Measurements from ENCODE around the gene CD79B. TPM values are rescaled to one million over a fixed set of nuclear protein-coding genes. Genes with fewer than 3 reads are reported as not detected.

CD79B gene
- total RNA-seq, 1 donor from 2014 or later: 706 TPM

GRCh38 chr17:63955232-63955631, 23.1 kb upstream of the CD79B start:
- Mint-ChIP-seq H3K4me1 (peaks cover 37% of the 10 kb centered on the region), H3K4me3 (no peak overlapping the region), H3K27me3 (no peaks in the 10 kb centered on the region), H3K9me3 (no peaks in the 10 kb centered on the region), H3K27ac (peak overlapping the region; percentile 94), H3K36me3 (ENCODE audit: low read depth) (no peaks in the 10 kb centered on the region)
- ChIA-PET CTCF (interaction anchor here (1.7 to 9.4 kb wide), 5 partner anchors 35 to 178 kb away, joined by 4 to 162 read pairs (median 70); partner anchors contain the start of genes CSHL1 and GH1), POLR2A (interaction anchor here (1.0 to 5.1 kb wide), 9 partner anchors 9 to 191 kb away, joined by 3 to 27 read pairs (median 7); partner anchors contain the start of genes ERN1, GH1, ICAM2 and SCN4A)
- TF ChIP-seq, protein P1, sequence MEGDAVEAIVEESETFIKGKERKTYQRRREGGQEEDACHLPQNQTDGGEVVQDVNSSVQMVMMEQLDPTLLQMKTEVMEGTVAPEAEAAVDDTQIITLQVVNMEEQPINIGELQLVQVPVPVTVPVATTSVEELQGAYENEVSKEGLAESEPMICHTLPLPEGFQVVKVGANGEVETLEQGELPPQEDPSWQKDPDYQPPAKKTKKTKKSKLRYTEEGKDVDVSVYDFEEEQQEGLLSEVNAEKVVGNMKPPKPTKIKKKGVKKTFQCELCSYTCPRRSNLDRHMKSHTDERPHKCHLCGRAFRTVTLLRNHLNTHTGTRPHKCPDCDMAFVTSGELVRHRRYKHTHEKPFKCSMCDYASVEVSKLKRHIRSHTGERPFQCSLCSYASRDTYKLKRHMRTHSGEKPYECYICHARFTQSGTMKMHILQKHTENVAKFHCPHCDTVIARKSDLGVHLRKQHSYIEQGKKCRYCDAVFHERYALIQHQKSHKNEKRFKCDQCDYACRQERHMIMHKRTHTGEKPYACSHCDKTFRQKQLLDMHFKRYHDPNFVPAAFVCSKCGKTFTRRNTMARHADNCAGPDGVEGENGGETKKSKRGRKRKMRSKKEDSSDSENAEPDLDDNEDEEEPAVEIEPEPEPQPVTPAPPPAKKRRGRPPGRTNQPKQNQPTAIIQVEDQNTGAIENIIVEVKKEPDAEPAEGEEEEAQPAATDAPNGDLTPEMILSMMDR (IDR thresholded peaks at IDR 0.05): no peak
- DNase-seq (no peak), ATAC-seq (ENCODE audit: low read depth) (no peak)
- intact Hi-C loops (cut with micrococcal nuclease): loop anchor here (2.0 kb wide), 1 partner anchor 18 kb away; the partner anchor contains the start of gene SCN4A

GRCh38 chr17:63954402-63955063, 22.4 kb upstream of the CD79B start:
- H3K4me3 Mint-ChIP-seq: peak overlapping the region; percentile 77
- H3K27ac Mint-ChIP-seq: peak overlapping the region; percentile 94
- TF ChIP-seq, protein P1 (IDR thresholded peaks at IDR 0.05): no peak
- DNase-seq (peak; percentile 50), ATAC-seq (ENCODE audit: low read depth) (peak; percentile 86)
- CTCF ChIA-PET: interaction anchor here (1.7 to 9.4 kb wide), 7 partner anchors 9 to 179 kb away, joined by 4 to 162 read pairs (median 9); partner anchors contain the start of genes CSHL1 and GH1
- intact Hi-C loops (cut with micrococcal nuclease): loop anchor here (1.0 to 2.0 kb wide), 2 partner anchors 18 to 36 kb away; partner anchors contain the start of gene SCN4A
- no peaks in the 10 kb centered on the region for H3K36me3 Mint-ChIP-seq (ENCODE audit: low read depth)
- no peaks in the 10 kb centered on the region for H3K9me3 Mint-ChIP-seq
- POLR2A ChIA-PET: interaction anchor here (0.9 to 5.1 kb wide), 13 partner anchors 9 to 191 kb away, joined by 3 to 27 read pairs (median 7); partner anchors contain the start of genes CD79B, ERN1, GH1 and ICAM2
- H3K27me3 Mint-ChIP-seq: no peaks in the 10 kb centered on the region
- peaks cover 37% of the 10 kb centered on the region for H3K4me1 Mint-ChIP-seq

DNA sequence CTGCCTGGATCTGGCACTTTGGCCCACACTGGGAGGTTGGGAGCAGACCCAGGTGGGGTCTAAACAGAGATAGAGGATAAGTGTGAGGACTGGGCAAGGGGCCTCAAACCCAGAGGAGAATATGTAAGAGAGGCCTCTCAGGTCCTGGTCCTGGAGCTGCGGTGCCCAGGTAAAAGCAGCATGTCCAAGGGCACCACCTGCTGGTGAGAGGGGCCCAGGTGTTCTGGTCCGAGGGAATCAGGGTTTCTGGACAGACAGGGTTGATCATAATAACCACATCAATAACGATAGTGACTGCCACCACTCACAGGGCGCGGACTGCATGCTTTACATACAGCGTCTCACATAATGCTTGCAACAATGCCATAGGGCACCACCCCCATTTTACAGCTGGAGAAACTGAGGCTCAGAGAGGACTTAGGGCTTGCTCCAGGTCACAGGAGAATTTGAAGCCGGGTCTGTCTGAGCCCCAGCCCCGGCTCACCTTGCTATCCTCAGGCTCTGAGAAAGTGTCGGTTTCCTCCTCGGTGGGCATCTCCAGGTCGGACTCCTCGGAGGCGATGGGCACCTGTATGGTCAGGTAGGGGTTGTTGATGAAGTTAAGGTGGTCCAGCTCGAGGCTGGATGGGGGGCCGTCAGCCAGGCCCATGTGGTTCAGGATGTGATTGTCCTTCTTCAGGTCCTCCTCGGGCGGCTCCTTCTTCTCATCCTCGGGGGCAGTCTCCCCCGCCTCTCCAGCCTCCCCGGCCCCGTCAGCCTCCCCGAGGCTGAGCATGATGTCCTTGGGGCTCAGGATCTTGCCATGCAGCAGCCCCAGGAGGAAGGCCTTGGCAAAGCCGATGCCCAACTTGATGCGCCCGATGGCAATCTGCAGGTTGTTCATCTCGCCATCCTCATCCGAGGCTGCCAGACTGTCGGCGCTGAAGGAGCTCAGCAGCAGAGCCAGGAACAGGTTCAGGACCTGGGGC, 19.1 kb upstream of the CD79B start:
- Mint-ChIP-seq H3K27ac (no peak overlapping the region), H3K4me1 (peaks cover 51% of the 10 kb centered on the region), H3K36me3 (ENCODE audit: low read depth) (no peaks in the 10 kb centered on the region), H3K9me3 (no peaks in the 10 kb centered on the region), H3K4me3 (no peak overlapping the region), H3K27me3 (no peaks in the 10 kb centered on the region)
- DNase-seq: peak; percentile 59
- CTCF ChIA-PET: interaction anchor here (0.7 to 9.4 kb wide), 17 partner anchors 9 to 182 kb away, joined by 3 to 162 read pairs (median 7); partner anchors contain the start of genes CD79B, CSHL1, GH1 and ICAM2
- TF ChIP-seq, protein P1 (IDR thresholded peaks at IDR 0.05): no peak
- ATAC-seq (ENCODE audit: low read depth): no peak
- intact Hi-C loops (cut with micrococcal nuclease): loop anchor here (1.0 kb wide), 2 partner anchors 32 to 40 kb away; partner anchors contain the start of gene CSHL1
- POLR2A ChIA-PET: interaction anchor here (0.6 to 5.1 kb wide), 10 partner anchors 20 to 69 kb away, joined by 3 to 33 read pairs (median 8); partner anchors contain the start of genes CD79B, CSHL1, GH1 and ICAM2

GRCh38 chr17:63949576-63950250, 17.6 kb upstream of the CD79B start:
- POLR2A ChIA-PET: interaction anchor here (0.9 to 5.1 kb wide), 8 partner anchors 18 to 70 kb away, joined by 3 to 33 read pairs (median 12); partner anchors contain the start of genes CD79B, CSHL1, GH1 and ICAM2
- H3K9me3 Mint-ChIP-seq: no peaks in the 10 kb centered on the region
- no peak overlapping the region for H3K4me3 Mint-ChIP-seq
- H3K4me1 Mint-ChIP-seq: peaks cover 58% of the 10 kb centered on the region
- intact Hi-C loops (cut with micrococcal nuclease): no loop called here
- no peaks in the 10 kb centered on the region for H3K36me3 Mint-ChIP-seq (ENCODE audit: low read depth)
- no peak for ATAC-seq (ENCODE audit: low read depth)
- no peak overlapping the region for H3K27ac Mint-ChIP-seq
- CTCF ChIA-PET: interaction anchor here (1.0 to 9.4 kb wide), 12 partner anchors 13 to 183 kb away, joined by 4 to 162 read pairs (median 8); partner anchors contain the start of genes CD79B, CSHL1, GH1 and ICAM2
- H3K27me3 Mint-ChIP-seq: no peaks in the 10 kb centered on the region
- DNase-seq: no peak
- TF ChIP-seq, protein P1 (IDR thresholded peaks at IDR 0.05): no peak
